ENCODE data around the gene NELFB. TPM values are rescaled to one million over a fixed set of nuclear protein-coding genes. Genes with fewer than 3 reads are reported as not detected.

NELFB gene
- total RNA-seq, 1 experiment from 2014 or later = 17.8 TPM

DNA sequence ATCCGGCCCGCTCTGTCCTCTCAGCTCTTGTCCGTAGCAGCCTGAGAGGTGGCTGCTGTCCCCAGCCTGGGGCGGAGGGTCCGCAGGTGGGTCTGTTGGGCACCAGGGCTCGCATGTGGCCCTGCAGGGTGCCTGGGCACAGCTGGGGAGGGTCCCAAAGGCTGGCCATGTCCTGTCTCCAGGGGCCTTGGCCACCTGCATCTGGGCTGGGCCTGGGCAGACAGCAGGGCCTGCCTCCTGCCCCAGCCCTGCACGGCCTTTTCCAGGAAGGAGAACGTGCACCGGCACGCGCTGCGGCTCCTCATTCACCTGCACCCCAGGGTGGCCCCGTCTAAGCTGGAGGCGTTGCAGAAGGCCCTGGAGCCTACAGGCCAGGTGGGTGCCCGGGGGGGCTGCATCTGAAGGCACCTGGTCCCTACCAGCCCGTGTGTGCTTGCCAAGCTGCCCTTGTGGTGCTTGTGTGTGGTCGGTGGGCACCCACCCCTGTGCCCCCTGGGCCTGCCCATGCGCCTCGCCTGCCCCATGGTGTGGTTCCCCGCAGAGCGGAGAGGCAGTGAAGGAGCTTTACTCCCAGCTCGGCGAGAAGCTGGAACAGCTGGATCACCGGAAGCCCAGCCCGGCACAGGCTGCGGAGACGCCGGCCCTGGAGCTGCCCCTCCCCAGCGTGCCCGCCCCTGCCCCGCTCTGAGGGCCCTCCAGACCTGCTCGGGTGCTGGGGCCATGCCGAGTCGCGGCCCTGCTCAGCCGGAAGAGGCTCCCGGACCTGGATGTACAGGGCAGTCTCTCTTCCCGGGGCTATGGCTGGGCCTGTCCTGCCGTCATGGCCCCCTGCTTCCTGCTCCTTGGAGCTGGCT, 17.3 kb downstream of the NELFB start:
- H3K4me2 ChIP-seq (ENCODE audit: low read depth, low read length, poor library complexity, severe bottlenecking) = no peak overlapping the region
- H3K36me3 ChIP-seq (ENCODE audit: insufficient read depth, low read length) = peaks cover 6% of the 10 kb centered on the region; the same call in 1 of the 2 replicates
- no peaks in the 10 kb centered on the region for H4K20me1 ChIP-seq (ENCODE audit: insufficient read depth, low read depth, low read length)
- no peaks in the 10 kb centered on the region for H3K9me2 ChIP-seq (replicated peaks; ENCODE audit: insufficient read depth, low read length)
- no peak overlapping the region for H3K4me3 ChIP-seq (ENCODE audit: low read length)
- DNase-seq = no peak
- no peak overlapping the region for H2AFZ ChIP-seq (ENCODE audit: low read length)
- 0 out of 2 replicates have a peak, but pooled peaks cover 2% of the 10 kb centered on the region for H3K79me2 ChIP-seq (ENCODE audit: low read length)
- H3K9me3 ChIP-seq (ENCODE audit: low read length) = no peaks in the 10 kb centered on the region
- H3K9ac ChIP-seq (ENCODE audit: low read length) = no peak overlapping the region
- H3K27ac ChIP-seq (ENCODE audit: low read length) = no peak overlapping the region
- H3K4me1 ChIP-seq (ENCODE audit: low read length) = peaks cover 69% of the 10 kb centered on the region
- no peaks in the 10 kb centered on the region for H3K27me3 ChIP-seq (ENCODE audit: low read length)

DNA sequence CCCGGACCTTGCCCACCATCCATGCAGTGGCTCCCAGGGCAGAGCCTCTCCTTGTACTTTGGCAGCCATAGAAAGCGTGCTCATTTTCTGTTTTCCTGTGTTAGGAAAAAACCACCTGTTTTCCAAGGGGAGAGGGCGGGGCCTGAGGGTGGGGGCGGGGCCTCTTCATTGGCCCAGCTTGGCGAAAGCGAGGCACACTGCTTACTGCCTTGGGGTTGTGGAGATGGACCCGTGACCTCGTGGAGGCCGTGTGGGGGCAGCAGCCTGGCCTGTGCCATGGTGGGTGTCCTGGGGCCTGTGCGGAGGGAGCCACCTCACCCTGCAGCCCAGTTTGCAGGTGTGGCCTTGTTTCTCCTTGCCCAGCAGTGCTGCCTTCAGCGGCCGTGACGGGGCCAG, 18.0 kb downstream of the NELFB start:
- DNase-seq = no peak
- H3K4me2 ChIP-seq (ENCODE audit: low read depth, low read length, poor library complexity, severe bottlenecking) = no peak overlapping the region
- no peaks in the 10 kb centered on the region for H3K27me3 ChIP-seq (ENCODE audit: low read length)
- H3K27ac ChIP-seq (ENCODE audit: low read length) = no peak overlapping the region
- H3K9me2 ChIP-seq (replicated peaks; ENCODE audit: insufficient read depth, low read length) = no peaks in the 10 kb centered on the region
- H3K9me3 ChIP-seq (ENCODE audit: low read length) = no peaks in the 10 kb centered on the region
- H4K20me1 ChIP-seq (ENCODE audit: insufficient read depth, low read depth, low read length) = no peaks in the 10 kb centered on the region
- no peak overlapping the region for H3K9ac ChIP-seq (ENCODE audit: low read length)
- H3K36me3 ChIP-seq (ENCODE audit: insufficient read depth, low read length) = peaks cover 6% of the 10 kb centered on the region; the same call in 1 of the 2 replicates
- H2AFZ ChIP-seq (ENCODE audit: low read length) = no peak overlapping the region
- 0 out of 2 replicates have a peak, but pooled peaks cover 2% of the 10 kb centered on the region for H3K79me2 ChIP-seq (ENCODE audit: low read length)
- H3K4me1 ChIP-seq (ENCODE audit: low read length) = peaks cover 69% of the 10 kb centered on the region
- H3K4me3 ChIP-seq (ENCODE audit: low read length) = no peak overlapping the region

DNA sequence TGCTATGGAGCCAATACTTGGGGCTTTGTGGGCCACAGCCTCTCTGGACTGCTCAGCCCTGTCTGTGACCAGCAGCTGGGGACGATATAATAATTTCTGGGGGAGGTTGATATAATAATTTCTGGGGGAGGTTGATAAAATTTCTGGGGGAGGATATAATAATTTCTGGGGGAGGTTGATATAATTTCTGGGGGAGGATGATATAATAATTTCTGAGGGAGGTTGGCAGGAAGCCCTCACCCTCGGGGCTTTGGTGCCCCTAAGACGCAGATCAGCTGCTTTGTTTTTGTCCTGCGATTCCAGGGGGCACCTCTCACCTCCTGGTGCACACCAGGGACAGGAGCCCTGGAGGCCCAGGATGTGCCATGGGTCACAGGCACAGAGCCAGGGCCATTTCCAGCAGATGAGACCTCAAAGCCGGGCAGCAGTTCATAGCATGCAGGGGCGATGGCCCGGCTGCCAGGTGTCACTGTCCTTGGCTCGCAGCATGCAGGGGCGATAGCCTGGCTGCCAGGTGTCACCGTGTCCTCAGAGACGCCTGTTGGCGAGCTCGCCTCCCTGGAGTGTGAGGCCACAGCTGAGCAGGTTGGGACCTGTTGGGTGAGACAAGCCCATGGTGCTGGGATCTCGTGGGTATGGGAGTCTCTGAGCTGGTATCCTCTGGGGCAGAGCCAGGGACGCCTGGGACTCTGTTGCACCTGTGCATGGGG, 18.6 kb downstream of the NELFB start:
- Histone ChIP-seq H3K4me3 (ENCODE audit: low read length) (no peak overlapping the region), H3K79me2 (ENCODE audit: low read length) (0 out of 2 replicates have a peak, but pooled peaks cover 2% of the 10 kb centered on the region), H3K27ac (ENCODE audit: low read length) (peak overlapping the region; percentile 94), H3K27me3 (ENCODE audit: low read length) (no peaks in the 10 kb centered on the region), H3K9me3 (ENCODE audit: low read length) (no peaks in the 10 kb centered on the region), H3K4me2 (ENCODE audit: low read depth, low read length, poor library complexity, severe bottlenecking) (peak overlapping the region; percentile 48), H3K36me3 (ENCODE audit: insufficient read depth, low read length) (peaks cover 6% of the 10 kb centered on the region; the same call in 1 of the 2 replicates), H3K9me2 (replicated peaks; ENCODE audit: insufficient read depth, low read length) (no peaks in the 10 kb centered on the region), H2AFZ (ENCODE audit: low read length) (no peak overlapping the region), H3K4me1 (ENCODE audit: low read length) (peaks cover 67% of the 10 kb centered on the region), H3K9ac (ENCODE audit: low read length) (peak overlapping the region; percentile 51), H4K20me1 (ENCODE audit: insufficient read depth, low read depth, low read length) (no peaks in the 10 kb centered on the region)
- peak; percentile 44 for DNase-seq

DNA sequence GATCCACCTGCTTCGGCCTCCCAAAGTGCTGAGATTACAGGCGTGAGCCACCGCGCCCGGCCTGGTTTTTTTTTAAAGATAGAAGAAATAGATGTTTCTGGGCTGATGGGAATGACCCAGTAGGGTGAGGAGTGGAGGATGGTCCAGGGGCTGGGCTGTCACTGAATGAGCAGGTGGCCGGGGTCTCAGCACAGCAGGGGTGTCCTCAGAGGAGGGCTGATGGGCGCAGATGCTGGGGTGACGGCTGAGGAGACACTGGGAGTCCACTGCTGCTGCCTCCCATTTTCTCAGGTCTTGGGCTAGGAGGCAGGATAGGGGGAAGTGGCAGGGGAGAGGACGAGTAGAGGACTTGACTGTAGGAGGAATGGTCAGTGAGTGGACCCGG, 20.1 kb downstream of the NELFB start:
- Histone ChIP-seq H3K9me3 (ENCODE audit: low read length) (no peaks in the 10 kb centered on the region), H3K4me2 (ENCODE audit: low read depth, low read length, poor library complexity, severe bottlenecking) (peak overlapping the region; percentile 84), H2AFZ (ENCODE audit: low read length) (no peak overlapping the region), H3K27ac (ENCODE audit: low read length) (peak overlapping the region; percentile 94), H3K36me3 (ENCODE audit: insufficient read depth, low read length) (peaks cover 2% of the 10 kb centered on the region; the same call in 1 of the 2 replicates), H3K9me2 (replicated peaks; ENCODE audit: insufficient read depth, low read length) (no peaks in the 10 kb centered on the region), H4K20me1 (ENCODE audit: insufficient read depth, low read depth, low read length) (peaks cover 3% of the 10 kb centered on the region; the same call in 1 of the 2 replicates), H3K4me3 (ENCODE audit: low read length) (no peak overlapping the region; the same call in 1 of the 2 replicates), H3K4me1 (ENCODE audit: low read length) (peaks cover 54% of the 10 kb centered on the region), H3K27me3 (ENCODE audit: low read length) (no peaks in the 10 kb centered on the region), H3K9ac (ENCODE audit: low read length) (peak overlapping the region; percentile 90), H3K79me2 (ENCODE audit: low read length) (no peaks in the 10 kb centered on the region)
- no peak for DNase-seq

DNA sequence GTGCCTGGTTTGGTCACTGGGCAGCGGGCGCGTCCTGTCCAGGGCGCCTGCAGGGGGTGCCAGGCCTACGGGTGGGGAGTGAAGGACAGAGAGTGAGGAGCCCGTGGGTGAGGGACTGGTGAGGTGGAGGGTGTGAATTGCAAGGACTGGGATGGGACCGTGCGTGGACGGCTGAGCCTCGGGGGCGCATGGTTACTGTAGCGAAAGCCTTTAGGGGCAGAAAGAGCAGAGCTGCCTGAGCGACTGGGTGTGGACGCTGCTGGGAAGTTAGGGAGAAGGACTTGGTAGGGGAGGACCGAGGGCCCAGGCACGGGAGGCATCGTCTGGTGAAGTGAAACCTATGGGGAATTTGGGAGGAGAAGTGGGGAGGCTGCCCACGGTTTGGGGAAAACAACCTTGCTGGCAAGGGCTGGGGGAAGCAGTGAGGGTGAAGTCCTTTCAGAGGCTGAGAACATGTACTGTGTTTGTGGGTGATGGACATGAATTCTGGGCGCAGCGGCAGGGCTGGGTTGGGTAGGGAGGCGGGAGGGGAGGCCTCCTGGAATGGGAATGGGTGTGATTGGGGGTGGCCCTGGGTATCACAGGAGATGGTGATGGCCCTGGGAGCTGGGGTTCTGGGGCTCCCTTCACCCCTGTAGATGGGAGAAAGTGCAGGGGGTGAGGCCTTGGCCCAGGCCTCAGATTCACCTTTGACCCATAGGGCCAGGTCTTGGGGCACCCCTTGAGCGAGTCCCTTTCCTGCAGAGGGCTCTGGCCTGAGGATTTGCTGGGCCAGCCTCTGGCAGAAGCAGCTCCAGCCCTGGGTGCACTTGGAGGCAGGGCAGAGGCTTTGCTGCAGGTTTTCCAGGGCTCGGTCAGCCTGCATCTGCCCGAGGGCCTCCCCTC, 20.7 kb downstream of the NELFB start:
- Histone ChIP-seq H3K9me2 (replicated peaks; ENCODE audit: insufficient read depth, low read length) (no peaks in the 10 kb centered on the region), H3K27me3 (ENCODE audit: low read length) (no peaks in the 10 kb centered on the region), H3K4me1 (ENCODE audit: low read length) (peaks cover 59% of the 10 kb centered on the region), H3K4me3 (ENCODE audit: low read length) (peak overlapping the region; percentile 77; the same call in 1 of the 2 replicates), H4K20me1 (ENCODE audit: insufficient read depth, low read depth, low read length) (peaks cover 3% of the 10 kb centered on the region; the same call in 1 of the 2 replicates), H3K9me3 (ENCODE audit: low read length) (no peaks in the 10 kb centered on the region), H2AFZ (ENCODE audit: low read length) (no peak overlapping the region), H3K27ac (ENCODE audit: low read length) (peak overlapping the region; percentile 94), H3K36me3 (ENCODE audit: insufficient read depth, low read length) (peaks cover 2% of the 10 kb centered on the region; the same call in 1 of the 2 replicates), H3K79me2 (ENCODE audit: low read length) (no peaks in the 10 kb centered on the region), H3K9ac (ENCODE audit: low read length) (peak overlapping the region; percentile 90), H3K4me2 (ENCODE audit: low read depth, low read length, poor library complexity, severe bottlenecking) (peak overlapping the region; percentile 84)
- DNase-seq = peak; percentile 42

DNA sequence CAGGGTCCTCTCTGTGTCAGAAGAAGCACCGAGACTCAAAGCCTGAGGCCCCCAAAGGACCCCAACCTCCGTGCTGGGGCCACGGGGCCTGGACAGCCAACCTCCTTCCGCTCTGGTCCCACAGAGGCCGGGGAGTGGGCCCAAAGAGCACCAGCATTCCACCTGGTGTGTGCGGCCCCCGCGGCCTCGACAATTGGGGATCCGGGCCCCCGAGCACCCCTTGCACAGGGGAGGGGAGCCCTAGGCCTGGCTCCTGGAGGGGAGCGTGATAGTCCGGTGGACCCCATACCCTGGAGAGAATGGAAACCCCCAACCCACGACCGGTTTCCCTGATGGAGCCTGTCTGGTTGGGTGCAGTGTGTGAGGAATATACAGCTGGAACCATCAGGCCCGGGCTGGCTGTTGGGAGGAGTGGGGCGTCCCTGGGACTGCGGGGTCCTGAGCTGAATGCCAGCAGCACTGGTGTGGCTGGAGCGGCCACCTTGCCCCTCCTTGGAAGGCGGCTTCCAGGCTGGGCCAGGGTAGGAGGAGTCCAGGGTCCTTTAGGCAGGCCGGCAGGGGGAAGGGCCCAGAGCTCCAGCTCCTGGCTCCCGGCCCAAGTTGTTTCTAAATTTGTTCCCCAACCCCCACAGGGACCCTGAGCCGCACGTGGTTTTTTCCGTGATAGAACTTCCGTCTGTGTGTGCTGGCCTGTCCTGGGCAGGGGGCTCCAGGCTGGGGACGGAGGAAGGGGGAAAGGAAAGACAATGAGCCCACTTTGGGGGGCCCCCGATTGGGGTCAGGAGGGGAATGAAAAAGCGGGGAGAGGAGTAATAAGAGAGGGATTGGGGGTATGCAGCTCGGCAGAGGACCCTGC, 21.6 kb downstream of the NELFB start:
- Histone ChIP-seq H2AFZ (ENCODE audit: low read length) (no peak overlapping the region), H3K79me2 (ENCODE audit: low read length) (no peaks in the 10 kb centered on the region), H3K9ac (ENCODE audit: low read length) (peak overlapping the region; percentile 90), H3K4me1 (ENCODE audit: low read length) (peaks cover 59% of the 10 kb centered on the region), H3K4me3 (ENCODE audit: low read length) (peak overlapping the region; percentile 77), H3K27ac (ENCODE audit: low read length) (peak overlapping the region; percentile 94), H3K36me3 (ENCODE audit: insufficient read depth, low read length) (peaks cover 2% of the 10 kb centered on the region; the same call in 1 of the 2 replicates), H4K20me1 (ENCODE audit: insufficient read depth, low read depth, low read length) (peaks cover 3% of the 10 kb centered on the region; the same call in 1 of the 2 replicates), H3K27me3 (ENCODE audit: low read length) (no peaks in the 10 kb centered on the region), H3K9me3 (ENCODE audit: low read length) (no peaks in the 10 kb centered on the region), H3K4me2 (ENCODE audit: low read depth, low read length, poor library complexity, severe bottlenecking) (peak overlapping the region; percentile 84), H3K9me2 (replicated peaks; ENCODE audit: insufficient read depth, low read length) (no peaks in the 10 kb centered on the region)
- DNase-seq = peak; percentile 87

Measured in Karpas-422 (cell line).